SK-N-MC (cell line): Measurements from ENCODE around the gene TM7SF2.
A peak's percentile ranks its signal among the peaks of the same experiment; 100 is the strongest.

ENCODE experiments used
- EZH2 ChIP-seq: fragments of 200-600 bp; sonication (generic); IDR thresholded peaks from one replicate; pipeline ENCODE4 v1.6.1; 2017; ENCODE audit warnings: antibody characterized with exemption
- POLR2AphosphoS5 ChIP-seq: IDR thresholded peaks from 2 replicates; pipeline ENCODE4 v1.6.1; 2012; ENCODE audit warnings: mild to moderate bottlenecking, low read depth, low read length, borderline replicate concordance

DNA sequence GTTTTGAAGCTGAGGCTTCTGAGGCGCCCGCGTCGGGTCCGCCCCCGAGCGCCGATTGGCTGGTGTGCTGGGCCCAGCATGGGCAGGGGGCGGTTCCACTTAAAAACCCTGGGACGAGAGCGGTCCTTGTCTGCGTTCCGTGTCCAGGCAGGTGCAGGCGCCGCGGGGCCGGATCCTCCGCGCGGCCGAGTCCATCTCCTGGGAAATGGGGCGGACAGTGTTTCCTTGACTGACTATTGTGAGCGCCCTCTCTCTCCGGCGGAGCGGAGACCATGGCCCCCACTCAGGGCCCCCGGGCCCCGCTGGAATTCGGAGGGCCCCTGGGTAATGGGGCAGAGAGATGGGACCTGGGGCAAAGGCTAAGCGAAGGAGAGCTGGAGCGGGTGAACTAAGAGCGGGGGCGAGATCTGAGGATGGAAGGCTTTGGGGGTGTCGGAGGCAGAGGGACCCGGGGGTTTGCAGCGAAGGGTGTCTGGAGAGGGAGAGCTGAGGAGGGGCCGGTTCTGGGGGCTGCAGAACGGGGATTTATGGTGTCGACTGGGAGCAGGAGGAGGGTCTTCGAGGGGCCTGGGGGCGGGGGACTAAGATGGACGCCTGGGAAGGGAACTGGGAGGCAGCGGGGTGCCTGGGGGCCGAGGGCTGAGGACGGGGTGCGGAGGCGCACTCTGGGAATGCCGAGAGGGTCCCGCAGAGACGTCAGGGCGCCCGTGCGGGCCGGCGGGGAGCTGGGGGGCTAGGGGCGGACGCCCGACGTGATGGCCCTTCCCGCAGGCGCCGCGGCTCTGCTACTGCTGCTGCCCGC, at the start of gene TM7SF2:
- peak; percentile 98 for TF ChIP-seq POLR2AphosphoS5
- TF ChIP-seq EZH2 = no peak
